CD4-positive, alpha-beta T cell (primary cell): ENCODE results near the gene SYT17. TPM values are rescaled to one million over a fixed set of nuclear protein-coding genes. Genes with fewer than 3 reads are reported as not detected.
A peak's percentile ranks its signal among the peaks of the same experiment; 100 is the strongest.

Experiments
- ATAC-seq: fragments of 200-7000 bp; cut with Tn5 transposase; one replicate; pipeline ENCODE4 v1.10.0; 2022; ENCODE audit warnings: mild to moderate bottlenecking; ENCODE audit not compliant: poor library complexity
- CTCF ChIA-PET: fragments of 350-600 bp; sonication (Branson Sonifier 250); formaldehyde crosslinking; loops from one replicate; lab custom pipeline; 2021; ENCODE audit warnings: antibody characterized with exemption, inconsistent platforms; lab: Charles Lee
- POLR2A ChIA-PET: fragments of 350-600 bp; sonication (Branson Sonifier 250); formaldehyde crosslinking; loops from one replicate; lab custom pipeline; 2021; ENCODE audit warnings: antibody characterized with exemption, inconsistent platforms; lab: Charles Lee
- DNase-seq, 14 experiments: peaks; one replicate each; pipeline ENCODE4 v3.0.0-alpha.2; 2013 to 2020; ENCODE audit warnings: mixed read lengths in 2 of 14
- H3K27ac ChIP-seq, 2 donors: one replicate each; pipeline versions ENCODE4 v1.5.1 to v1.7.0; 2013; ENCODE audit warnings: low read length in 2 of 2, low read depth in 1 of 2, mild to moderate bottlenecking in 1 of 2
- H3K27me3 ChIP-seq, 2 experiments: 1 replicate in 1 of 2; 2 replicates in 1 of 2; pipeline versions ENCODE4 v1.6.1 to v1.7.0; 2013; ENCODE audit warnings: low read length in 2 of 2, control low read depth in 1 of 2, mild to moderate bottlenecking in 1 of 2, moderate library complexity in 1 of 2; ENCODE audit not compliant: insufficient read depth in 2 of 2, control insufficient read depth in 1 of 2
- H3K36me3 ChIP-seq: one replicate; pipeline ENCODE4 v1.6.1; 2013; ENCODE audit warnings: low read length, control low read depth; ENCODE audit not compliant: insufficient read depth
- H3K4me1 ChIP-seq: one replicate; pipeline ENCODE4 v1.6.1; 2013; ENCODE audit warnings: low read length, control low read depth; ENCODE audit not compliant: insufficient read depth
- H3K4me3 ChIP-seq: one replicate; pipeline ENCODE4 v1.5.1; 2013; ENCODE audit warnings: mild to moderate bottlenecking, low read length, moderate library complexity
- H3K9me3 ChIP-seq, 2 experiments: 1 replicate in 1 of 2; 2 replicates in 1 of 2; pipeline versions ENCODE4 v1.6.1 to v1.7.0; 2013; ENCODE audit warnings: low read length in 2 of 2, mild to moderate bottlenecking in 2 of 2, control low read depth in 1 of 2, moderate library complexity in 1 of 2; ENCODE audit not compliant: control insufficient read depth in 1 of 2, insufficient read depth in 1 of 2
- H3K27ac Mint-ChIP-seq: one replicate; pipeline ENCODE4 v1.8.0; 2020; ENCODE audit warnings: mixed read lengths
- H3K27me3 Mint-ChIP-seq: one replicate; pipeline ENCODE4 v1.8.0; 2021; ENCODE audit warnings: mixed read lengths
- H3K36me3 Mint-ChIP-seq: one replicate; pipeline ENCODE4 v1.8.0; 2021; ENCODE audit warnings: low read depth, mixed read lengths
- H3K4me1 Mint-ChIP-seq: one replicate; pipeline ENCODE4 v1.8.0; 2021; ENCODE audit warnings: low read depth, mixed read lengths
- H3K4me3 Mint-ChIP-seq: one replicate; pipeline ENCODE4 v1.8.0; 2020; ENCODE audit warnings: mild to moderate bottlenecking, mixed read lengths
- H3K9me3 Mint-ChIP-seq: one replicate; pipeline ENCODE4 v1.8.0; 2020; ENCODE audit warnings: mixed read lengths
- CTCF ChIP-seq: fragments of 200-600 bp; IDR thresholded peaks from one replicate; pipeline ENCODE4 v1.8.0; 2022; ENCODE audit warnings: antibody characterized with exemption, mild to moderate bottlenecking
- intact Hi-C, 2 experiments: fragments of 100-400 bp; cut with DNase I in 1 of 2; cut with micrococcal nuclease in 1 of 2; formaldehyde crosslinking; loops; one replicate each; pipeline versions ENCODE4 v1.15.1 to v1.9.0; 2023 to 2025; cut with DNase I, micrococcal nuclease
- polyA plus RNA-seq, 2 donors: library from polyadenylated mRNA; unstranded; fragments of 120-200 nt; gene quantifications; one replicate each; pipeline ENCODE4 v1.2.1, GENCODE V29; 2013
- total RNA-seq, 174 experiments: library from RNA in 2 of 174; stranded (reverse) in 2 of 174; gene quantifications; one replicate each; pipeline ENCODE4 v1.2.3 and lab custom pipeline; 2021 to 2026

Gene SYT17
- not detected for total RNA-seq
- 0.21 TPM for polyA plus RNA-seq (2013, experiment 1 of 2)
- polyA plus RNA-seq (2013, experiment 2 of 2): 0.31 TPM
- 0 to 0.61 (median 0.06) reads per million in 172 experiments for total RNA-seq (lab: John Stamatoyannopoulos, UW)

- no peaks in the 10 kb centered on the region for H3K4me1 ChIP-seq
- ChIA-PET CTCF (no interaction called here), POLR2A (no interaction called here)
- H3K9me3 ChIP-seq: peaks cover 0 to 6% of the 10 kb centered on the region in 2 experiments
- H3K27me3 Mint-ChIP-seq: peaks cover 33% of the 10 kb centered on the region
- DNase-seq (peak in 4 of 14 experiments; percentile 2 to 60 (median 30)), ATAC-seq (no peak)
- no peak for TF ChIP-seq CTCF
- H3K27ac Mint-ChIP-seq: no peak within 1 kb of the TSS
- no peaks in the 10 kb centered on the region for H3K36me3 Mint-ChIP-seq
- intact Hi-C loops: no loop called here
- H3K4me3 ChIP-seq: no peak within 1 kb of the TSS
- peaks cover 9 to 18% of the 10 kb centered on the region in 2 experiments for H3K27me3 ChIP-seq
- H3K27ac ChIP-seq: no peak within 1 kb of the TSS
- no peak within 1 kb of the TSS for H3K4me3 Mint-ChIP-seq
- no peaks in the 10 kb centered on the region for H3K36me3 ChIP-seq
- H3K9me3 Mint-ChIP-seq: no peaks in the 10 kb centered on the region
- H3K4me1 Mint-ChIP-seq: no peaks in the 10 kb centered on the region
Measured at GRCh38 chr16:19167710-19168370, at the start of gene SYT17. SYT17 (plus strand) TSS chr16:19168240; CDS start chr16:19168647, 407 bp downstream.

GRCh38 chr16:19118938-19119431 is 49.1 kb upstream of the SYT17 start:
- Histone ChIP-seq H3K4me3 (peak overlapping the region; percentile 36), H3K4me1 (peaks cover 18% of the 10 kb centered on the region), H3K9me3 (peaks cover 0 to 7% of the 10 kb centered on the region in 2 experiments), H3K27ac (no peak overlapping the region), H3K27me3 (peaks cover 10 to 17% of the 10 kb centered on the region in 2 experiments), H3K36me3 (no peaks in the 10 kb centered on the region)
- TF ChIP-seq CTCF: no peak
- Mint-ChIP-seq H3K4me3 (peak overlapping the region; percentile 23), H3K27me3 (peaks cover 28% of the 10 kb centered on the region), H3K9me3 (no peaks in the 10 kb centered on the region), H3K36me3 (no peaks in the 10 kb centered on the region), H3K4me1 (peaks cover 19% of the 10 kb centered on the region), H3K27ac (no peak overlapping the region)
- DNase-seq (peak in 3 of 14 experiments; percentile 32 to 56 (median 54)), ATAC-seq (no peak)
- POLR2A ChIA-PET: no interaction called here
- intact Hi-C loops: no loop called here
- CTCF ChIA-PET: no interaction called here

- Mint-ChIP-seq H3K36me3 (no peaks in the 10 kb centered on the region), H3K9me3 (no peaks in the 10 kb centered on the region), H3K27me3 (peaks cover 28% of the 10 kb centered on the region), H3K4me3 (no peak overlapping the region), H3K27ac (no peak overlapping the region), H3K4me1 (peaks cover 19% of the 10 kb centered on the region)
- no peak for TF ChIP-seq CTCF
- Histone ChIP-seq H3K9me3 (peaks cover 0 to 7% of the 10 kb centered on the region in 2 experiments), H3K36me3 (no peaks in the 10 kb centered on the region), H3K4me3 (no peak overlapping the region), H3K27me3 (peaks cover 10 to 17% of the 10 kb centered on the region in 2 experiments), H3K4me1 (peaks cover 17% of the 10 kb centered on the region), H3K27ac (no peak overlapping the region)
- ATAC-seq (no peak), DNase-seq (no peak)
- intact Hi-C loops: no loop called here
- POLR2A ChIA-PET: no interaction called here
- CTCF ChIA-PET: no interaction called here
Measured at GRCh38 chr16:19119564-19119963, 48.5 kb upstream of the SYT17 start.
